Mononuclear cell (primary cell): ENCODE data around the gene ZNF580. TPM values are rescaled to one million over a fixed set of nuclear protein-coding genes. Genes with fewer than 3 reads are reported as not detected.

Experiments
- H3K27me3 ChIP-seq: 2 replicates; pipeline ENCODE4 v1.6.0; 2011; ENCODE audit warnings: low read length, control low read depth; ENCODE audit not compliant: insufficient read depth
- H3K4me1 ChIP-seq: 2 replicates; pipeline ENCODE4 v1.5.1; 2011; ENCODE audit warnings: mild to moderate bottlenecking, low read length, control low read depth; ENCODE audit not compliant: insufficient read depth
- H3K4me3 ChIP-seq: 2 replicates; pipeline ENCODE4 v1.5.1; 2011; ENCODE audit warnings: mild to moderate bottlenecking, low read length, moderate library complexity
- H3K9me3 ChIP-seq: 2 replicates; pipeline ENCODE4 v1.5.1; 2011; ENCODE audit warnings: low read depth, mild to moderate bottlenecking, control low read depth, low read length
- total RNA-seq: library from RNA; depleted of rRNA; stranded (reverse); fragments of >200 nt; gene quantifications from one replicate; pipeline ENCODE4 v1.2.3, GENCODE V29; 2012

ZNF580 gene
- total RNA-seq, 1 donor: 14.4 TPM

- no peaks in the 10 kb centered on the region for H3K9me3 ChIP-seq
- no peak overlapping the region for H3K4me3 ChIP-seq
- H3K4me1 ChIP-seq: peaks cover 52% of the 10 kb centered on the region
- no peaks in the 10 kb centered on the region for H3K27me3 ChIP-seq
Observed at GRCh38 chr19:55615543-55616394, 25.0 kb upstream of the ZNF580 start.

- Histone ChIP-seq H3K4me1 (peaks cover 56% of the 10 kb centered on the region), H3K4me3 (no peak overlapping the region), H3K9me3 (no peaks in the 10 kb centered on the region), H3K27me3 (no peaks in the 10 kb centered on the region)
Observed at GRCh38 chr19:55616395-55616875, 24.4 kb upstream of the ZNF580 start.

- Histone ChIP-seq H3K4me3 (no peak overlapping the region), H3K27me3 (no peaks in the 10 kb centered on the region), H3K4me1 (peaks cover 47% of the 10 kb centered on the region), H3K9me3 (no peaks in the 10 kb centered on the region)
Observed at GRCh38 chr19:55617426-55617825, 23.4 kb upstream of the ZNF580 start.

GRCh38 chr19:55618426-55618825 lies 22.4 kb upstream of the ZNF580 start:
- Histone ChIP-seq H3K27me3 (no peaks in the 10 kb centered on the region), H3K4me3 (no peak overlapping the region), H3K9me3 (no peaks in the 10 kb centered on the region), H3K4me1 (peaks cover 45% of the 10 kb centered on the region)

- Histone ChIP-seq H3K9me3 (no peaks in the 10 kb centered on the region), H3K4me3 (no peak overlapping the region), H3K4me1 (peaks cover 50% of the 10 kb centered on the region), H3K27me3 (no peaks in the 10 kb centered on the region)
Observed at GRCh38 chr19:55619286-55619685, 21.5 kb upstream of the ZNF580 start.

- Histone ChIP-seq H3K4me3 (no peak overlapping the region), H3K9me3 (no peaks in the 10 kb centered on the region), H3K27me3 (no peaks in the 10 kb centered on the region), H3K4me1 (peaks cover 57% of the 10 kb centered on the region)
Observed at GRCh38 chr19:55620410-55621204, 20.2 kb upstream of the ZNF580 start.

- Histone ChIP-seq H3K4me1 (peaks cover 60% of the 10 kb centered on the region), H3K9me3 (no peaks in the 10 kb centered on the region), H3K27me3 (no peaks in the 10 kb centered on the region), H3K4me3 (no peak overlapping the region)
Observed at GRCh38 chr19:55621205-55621672, 19.6 kb upstream of the ZNF580 start.

- no peaks in the 10 kb centered on the region for H3K9me3 ChIP-seq
- peaks cover 62% of the 10 kb centered on the region for H3K4me1 ChIP-seq
- H3K4me3 ChIP-seq: no peak overlapping the region
- H3K27me3 ChIP-seq: no peaks in the 10 kb centered on the region
Observed at GRCh38 chr19:55621673-55622231, 19.1 kb upstream of the ZNF580 start.

- Histone ChIP-seq H3K4me3 (no peak overlapping the region), H3K4me1 (peaks cover 67% of the 10 kb centered on the region), H3K9me3 (no peaks in the 10 kb centered on the region), H3K27me3 (no peaks in the 10 kb centered on the region)
Observed at GRCh38 chr19:55622242-55622969, 18.4 kb upstream of the ZNF580 start.

- H3K4me3 ChIP-seq: no peak overlapping the region
- peaks cover 62% of the 10 kb centered on the region for H3K4me1 ChIP-seq
- no peaks in the 10 kb centered on the region for H3K9me3 ChIP-seq
- no peaks in the 10 kb centered on the region for H3K27me3 ChIP-seq
Observed at GRCh38 chr19:55623130-55623529, 17.7 kb upstream of the ZNF580 start.

GRCh38 chr19:55623561-55623960 lies 17.2 kb upstream of the ZNF580 start:
- no peak overlapping the region for H3K4me3 ChIP-seq
- H3K9me3 ChIP-seq: no peaks in the 10 kb centered on the region
- H3K4me1 ChIP-seq: peaks cover 58% of the 10 kb centered on the region
- no peaks in the 10 kb centered on the region for H3K27me3 ChIP-seq

GRCh38 chr19:55624109-55625003 lies 16.4 kb upstream of the ZNF580 start, which contains the start of gene ZNF784:
Gene ZNF784, minus strand, starts transcription at chr19:55624566. Its CDS starts 5 bp downstream, at chr19:55624561.
- peak within 1 kb of the TSS; percentile 38 for H3K4me3 ChIP-seq
- peaks cover 50% of the 10 kb centered on the region for H3K4me1 ChIP-seq
- H3K9me3 ChIP-seq: no peaks in the 10 kb centered on the region
- H3K27me3 ChIP-seq: no peaks in the 10 kb centered on the region

GRCh38 chr19:55625004-55625326 lies 15.8 kb upstream of the ZNF580 start:
- Histone ChIP-seq H3K4me3 (peak overlapping the region; percentile 38), H3K27me3 (no peaks in the 10 kb centered on the region), H3K9me3 (no peaks in the 10 kb centered on the region), H3K4me1 (peaks cover 44% of the 10 kb centered on the region)

GRCh38 chr19:55626350-55626749 lies 14.5 kb upstream of the ZNF580 start:
- Histone ChIP-seq H3K4me1 (peaks cover 30% of the 10 kb centered on the region), H3K9me3 (no peaks in the 10 kb centered on the region), H3K4me3 (no peak overlapping the region), H3K27me3 (no peaks in the 10 kb centered on the region)
